Renal cortex interstitium (tissue), 11 donors: ENCODE results near the gene GNAQ. TPM values are rescaled to one million over a fixed set of nuclear protein-coding genes. Genes with fewer than 3 reads are reported as not detected.

Experiments
- DNase-seq, 11 donors: peaks; one replicate each; pipeline ENCODE4 v3.0.0-alpha.2; 2013; ENCODE audit warnings: low read depth in 9 of 11, low spot score in 4 of 11; ENCODE audit errors: extremely low read depth in 1 of 11
- polyA plus RNA-seq, 3 donors: library from polyadenylated mRNA; unstranded; fragments of 120-200 nt; gene quantifications; one replicate each; pipeline ENCODE4 v1.2.1, GENCODE V29; 2013; ENCODE audit not compliant: insufficient read length in 3 of 3

The GNAQ gene
- polyA plus RNA-seq, 3 donors: 58.9 to 65.1 (median 60.5) TPM

- DNase-seq: no peak
Observed at GRCh38 chr9:77959803-77960202, 71.8 kb downstream of the GNAQ start.

DNA sequence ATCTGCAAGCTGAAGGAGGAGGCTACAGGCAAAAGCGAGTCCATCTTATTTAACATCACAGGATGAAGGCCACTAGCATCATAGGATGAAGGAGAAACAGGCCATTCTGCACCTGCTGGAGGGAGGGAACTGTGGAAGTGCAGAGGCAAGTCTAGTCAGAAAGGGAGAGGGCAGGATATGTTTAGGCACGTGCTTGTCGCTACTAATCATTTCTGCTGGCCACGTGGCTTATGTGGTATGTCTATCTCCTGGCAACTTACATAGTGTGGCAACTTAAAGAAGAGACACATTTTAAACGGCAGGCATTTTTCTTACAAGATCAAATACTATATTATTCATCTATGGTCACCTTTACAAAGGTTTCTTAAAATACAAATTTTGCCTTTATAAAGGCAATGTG, 74.0 kb downstream of the GNAQ start:
- no peak for DNase-seq

- DNase-seq: no peak
Observed at GRCh38 chr9:77956555-77956954, 75.1 kb downstream of the GNAQ start.

GRCh38 chr9:77954666-77955015, 77.0 kb downstream of the GNAQ start:
- no peak for DNase-seq

DNA sequence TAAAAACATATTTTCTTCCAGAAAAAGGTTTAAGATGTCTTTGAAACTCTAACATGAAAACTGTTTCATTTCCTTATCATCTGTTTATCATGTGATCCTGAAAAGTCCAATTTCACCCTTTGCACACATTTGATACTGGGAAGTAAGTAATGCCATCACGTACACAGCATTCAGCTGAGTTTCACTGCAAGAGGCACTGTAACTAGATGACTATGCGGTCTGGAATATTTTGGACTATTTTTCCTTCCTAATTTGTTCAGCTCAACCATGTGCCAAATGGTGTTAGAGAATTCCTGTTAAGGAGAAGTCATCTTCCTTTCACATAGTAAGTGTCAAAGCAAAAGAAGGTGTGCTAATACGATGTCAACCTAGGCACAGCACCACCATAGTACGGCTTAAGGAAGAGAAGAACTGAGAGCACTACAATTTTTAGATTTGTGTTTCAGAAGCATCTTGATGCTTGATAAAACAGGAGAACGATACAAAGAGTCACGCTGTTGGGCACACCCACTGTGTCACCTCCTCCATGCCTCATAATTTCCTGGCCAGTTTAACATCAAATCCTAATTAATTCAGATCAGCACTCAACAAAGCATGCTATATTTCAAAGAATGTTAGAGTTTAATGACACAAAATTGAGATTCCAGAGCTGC, 77.5 kb downstream of the GNAQ start:
- DNase-seq: no peak

GRCh38 chr9:77953590-77953989, 78.0 kb downstream of the GNAQ start:
- no peak for DNase-seq

DNA sequence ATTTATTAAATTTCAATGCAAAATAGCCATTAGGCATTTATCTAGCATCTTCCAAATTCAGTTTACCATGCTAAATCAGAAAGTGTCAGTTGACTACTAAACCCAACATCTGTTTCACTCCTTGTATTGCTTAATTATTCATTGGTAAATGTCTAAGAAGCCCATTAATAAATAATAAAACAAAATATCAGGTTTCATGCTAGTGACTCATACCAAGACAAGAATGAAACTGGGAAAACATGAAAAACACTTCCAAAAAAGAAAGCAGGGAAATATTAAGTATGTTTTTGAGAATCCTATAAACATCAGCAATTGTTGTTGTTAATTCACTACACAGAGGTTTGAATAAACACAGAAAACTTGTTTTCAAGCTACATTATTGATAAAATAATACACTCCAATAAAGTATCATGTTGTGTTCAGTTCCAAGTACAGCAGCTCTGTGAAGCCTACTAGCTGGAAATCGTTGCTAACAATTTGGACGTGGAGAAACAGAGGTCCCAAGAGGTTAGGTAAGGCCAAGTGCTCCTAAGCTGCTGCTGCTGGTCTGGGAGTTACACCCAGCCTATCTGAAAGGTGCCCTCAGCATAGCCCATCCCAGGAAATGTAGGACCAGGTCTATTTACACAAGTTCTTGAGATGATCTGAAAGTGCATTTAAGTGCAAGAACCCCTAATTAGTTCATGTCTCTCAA, 78.8 kb downstream of the GNAQ start:
- no peak for DNase-seq

GRCh38 chr9:77951369-77951768, 80.2 kb downstream of the GNAQ start:
- no peak for DNase-seq

DNA sequence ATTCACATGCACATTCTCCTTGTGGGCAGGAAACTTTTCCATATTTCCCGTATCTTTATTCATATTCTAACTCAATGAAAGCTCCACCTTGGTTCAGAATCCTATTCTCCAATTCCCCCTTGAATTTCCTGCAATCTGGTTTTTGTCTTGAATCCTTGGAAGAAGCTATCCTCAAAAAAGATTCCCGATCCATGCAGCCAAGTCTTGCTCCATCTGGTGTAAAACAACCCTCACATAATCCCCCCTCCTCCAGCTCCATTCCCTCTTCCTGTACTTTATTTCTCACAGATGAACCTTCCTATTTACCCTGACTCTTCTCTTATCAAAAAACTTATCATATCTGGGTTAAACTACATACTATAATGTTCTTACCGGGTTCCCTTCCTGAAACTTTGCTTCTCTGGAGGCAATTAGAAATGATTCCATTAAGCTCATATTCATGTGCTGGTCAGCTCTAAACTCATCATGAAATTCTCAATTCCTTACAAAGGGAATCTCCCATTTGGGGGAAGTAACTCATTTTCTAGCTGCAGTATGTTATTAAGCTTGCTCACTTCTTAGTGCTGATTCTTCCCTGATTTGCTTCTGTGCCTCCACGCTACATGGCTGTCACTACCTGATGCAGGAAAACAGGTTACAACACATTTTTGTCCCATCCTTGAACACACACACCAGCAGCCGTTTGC, 81.7 kb downstream of the GNAQ start:
- no peak for DNase-seq

- DNase-seq: no peak
Observed at GRCh38 chr9:77947651-77948050, 84.0 kb downstream of the GNAQ start.

- DNase-seq: no peak
Observed at GRCh38 chr9:77946969-77947620, 84.5 kb downstream of the GNAQ start.

DNA sequence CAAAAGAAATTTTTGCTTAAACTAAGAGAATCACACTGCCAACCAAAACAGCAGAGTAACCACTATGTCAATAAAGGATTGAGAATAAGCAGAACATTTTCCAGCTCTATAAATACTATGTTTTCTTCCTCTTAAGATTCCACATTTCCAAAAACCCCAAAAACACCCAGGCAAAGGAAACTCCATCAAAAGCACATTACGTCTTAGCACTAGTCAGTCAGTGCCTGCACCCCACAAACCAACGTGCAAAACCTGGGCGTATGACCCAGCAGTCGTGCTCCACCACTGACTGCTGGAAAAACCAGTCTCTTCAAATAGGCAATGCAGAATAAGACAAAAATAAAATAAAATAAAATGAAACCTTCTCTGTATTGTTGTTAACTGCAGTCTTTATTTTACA, 85.3 kb downstream of the GNAQ start:
- DNase-seq: no peak

DNA sequence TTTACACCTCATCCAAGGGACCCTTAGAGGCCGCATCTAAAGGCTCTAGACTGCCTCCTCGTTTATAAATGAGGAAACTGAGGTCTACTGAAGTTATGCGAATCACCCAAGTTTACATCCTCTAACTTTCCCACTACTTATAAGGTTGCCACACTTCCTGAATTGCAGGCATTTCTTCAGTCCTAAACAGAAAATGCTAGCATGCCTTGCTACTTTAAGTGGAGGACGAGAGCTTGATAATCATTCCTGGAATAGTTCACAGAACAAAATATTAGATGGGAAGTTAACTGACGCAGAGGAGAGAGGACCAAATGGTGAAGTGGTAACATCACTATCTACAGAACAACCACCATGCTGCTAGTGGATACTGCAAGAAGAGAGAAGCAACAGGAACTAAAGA, 85.8 kb downstream of the GNAQ start:
- no peak for DNase-seq

GRCh38 chr9:77944556-77945243, 86.9 kb downstream of the GNAQ start:
- DNase-seq: peak in 2 of 11 donors; percentile 18 to 20

GRCh38 chr9:77943057-77943456, 88.6 kb downstream of the GNAQ start:
- DNase-seq: no peak

- no peak for DNase-seq
Observed at GRCh38 chr9:77939149-77939668, 92.4 kb downstream of the GNAQ start.

DNA sequence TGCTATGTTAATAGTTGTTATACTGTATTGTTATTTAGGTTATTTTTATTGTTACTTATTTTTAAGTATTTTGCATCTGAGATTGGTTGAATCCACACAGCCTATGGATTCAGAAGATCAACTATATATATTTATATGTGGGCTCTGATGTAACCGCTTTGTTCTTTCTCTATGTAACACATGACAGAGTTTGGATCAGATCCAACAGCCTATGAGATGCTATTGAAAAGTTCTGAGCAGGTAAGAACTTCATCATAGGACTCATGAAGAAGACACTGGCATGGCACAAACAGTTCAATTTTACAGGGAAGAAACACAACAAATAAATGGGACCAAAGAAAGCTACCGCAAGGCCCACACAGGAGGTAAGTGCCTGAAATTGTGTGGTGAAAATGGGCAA, 93.4 kb downstream of the GNAQ start:
- no peak for DNase-seq

GRCh38 chr9:77935974-77936373, 95.6 kb downstream of the GNAQ start:
- DNase-seq: no peak

DNA sequence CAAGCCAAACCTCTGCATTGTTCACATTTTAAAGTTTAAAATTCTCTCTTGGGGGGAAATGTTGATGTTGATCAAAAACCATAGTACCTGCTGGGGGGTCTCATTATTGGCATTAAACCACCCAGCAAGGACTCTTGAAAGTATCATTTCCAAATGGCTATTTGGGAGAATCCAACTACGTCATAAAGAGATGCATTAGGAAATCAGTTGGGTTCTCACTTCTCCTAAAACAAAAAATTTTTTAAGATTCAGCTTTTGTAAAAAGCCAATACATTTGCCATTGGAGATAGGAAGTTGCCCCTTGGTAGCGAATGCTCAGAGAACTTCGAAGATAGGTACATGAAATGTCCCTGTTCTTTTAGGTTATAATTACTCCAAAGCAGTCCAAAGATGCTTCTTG, 96.4 kb downstream of the GNAQ start:
- DNase-seq: no peak
